ENCODE results near the gene NFATC1.

Gene NFATC1

DNA sequence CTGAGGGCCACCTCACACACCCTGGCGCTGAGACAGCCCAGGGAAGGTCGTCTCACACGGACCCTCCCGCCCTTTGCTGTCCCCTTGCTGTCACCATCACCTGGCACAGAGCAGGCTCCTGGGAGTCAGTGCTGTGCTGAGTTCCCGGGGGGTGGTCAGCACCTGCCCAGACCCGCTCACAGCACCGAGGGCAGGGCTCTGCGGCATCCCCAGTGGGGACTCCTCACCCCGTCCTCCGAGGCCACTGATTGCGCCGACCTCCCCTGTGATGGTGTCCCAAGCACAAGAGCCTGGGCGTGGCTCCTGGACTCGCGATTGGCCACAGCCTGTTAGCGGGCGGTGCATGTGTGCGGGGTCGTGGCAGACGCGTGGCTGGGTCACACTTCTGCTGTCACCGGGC is 65.9 kb downstream of the NFATC1 start:
- H3K4me3 ChIP-seq (ENCODE audit: low read depth, low read length) = no peak overlapping the region
- TF ChIP-seq, protein P1, sequence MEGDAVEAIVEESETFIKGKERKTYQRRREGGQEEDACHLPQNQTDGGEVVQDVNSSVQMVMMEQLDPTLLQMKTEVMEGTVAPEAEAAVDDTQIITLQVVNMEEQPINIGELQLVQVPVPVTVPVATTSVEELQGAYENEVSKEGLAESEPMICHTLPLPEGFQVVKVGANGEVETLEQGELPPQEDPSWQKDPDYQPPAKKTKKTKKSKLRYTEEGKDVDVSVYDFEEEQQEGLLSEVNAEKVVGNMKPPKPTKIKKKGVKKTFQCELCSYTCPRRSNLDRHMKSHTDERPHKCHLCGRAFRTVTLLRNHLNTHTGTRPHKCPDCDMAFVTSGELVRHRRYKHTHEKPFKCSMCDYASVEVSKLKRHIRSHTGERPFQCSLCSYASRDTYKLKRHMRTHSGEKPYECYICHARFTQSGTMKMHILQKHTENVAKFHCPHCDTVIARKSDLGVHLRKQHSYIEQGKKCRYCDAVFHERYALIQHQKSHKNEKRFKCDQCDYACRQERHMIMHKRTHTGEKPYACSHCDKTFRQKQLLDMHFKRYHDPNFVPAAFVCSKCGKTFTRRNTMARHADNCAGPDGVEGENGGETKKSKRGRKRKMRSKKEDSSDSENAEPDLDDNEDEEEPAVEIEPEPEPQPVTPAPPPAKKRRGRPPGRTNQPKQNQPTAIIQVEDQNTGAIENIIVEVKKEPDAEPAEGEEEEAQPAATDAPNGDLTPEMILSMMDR (IDR thresholded peaks at IDR 0.05; ENCODE audit: low read depth, low read length) = no peak

DNA sequence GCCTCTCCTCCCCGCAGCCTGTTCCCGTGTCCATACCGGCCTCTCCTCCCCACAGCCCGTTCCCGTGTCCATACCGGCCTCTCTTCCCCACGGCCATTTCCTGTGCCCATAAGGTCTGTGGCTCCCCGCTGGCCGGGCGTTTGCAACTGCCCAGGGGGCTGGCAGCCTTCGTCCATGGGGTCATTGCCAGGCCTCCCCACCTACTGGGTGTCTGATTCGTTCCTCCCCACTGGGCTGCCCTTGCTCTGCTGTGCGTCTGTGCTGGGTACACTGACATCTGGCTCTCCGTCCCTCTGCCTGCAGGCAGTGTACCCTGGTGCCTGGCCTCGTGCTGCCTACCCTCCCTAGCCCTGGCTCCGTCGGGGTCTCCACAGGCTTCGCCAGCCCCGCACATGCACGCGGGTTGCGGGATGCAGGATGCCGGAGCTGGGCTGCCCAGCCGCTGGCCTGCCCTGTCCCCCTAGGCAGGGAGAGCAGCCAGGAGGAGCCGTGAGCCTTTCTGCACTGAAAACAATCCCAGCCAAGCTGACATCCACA is 67.8 kb downstream of the NFATC1 start:
- TF ChIP-seq, protein P1 (IDR thresholded peaks at IDR 0.05; ENCODE audit: low read depth, low read length) = no peak
- H3K4me3 ChIP-seq (ENCODE audit: low read depth, low read length) = no peak overlapping the region

DNA sequence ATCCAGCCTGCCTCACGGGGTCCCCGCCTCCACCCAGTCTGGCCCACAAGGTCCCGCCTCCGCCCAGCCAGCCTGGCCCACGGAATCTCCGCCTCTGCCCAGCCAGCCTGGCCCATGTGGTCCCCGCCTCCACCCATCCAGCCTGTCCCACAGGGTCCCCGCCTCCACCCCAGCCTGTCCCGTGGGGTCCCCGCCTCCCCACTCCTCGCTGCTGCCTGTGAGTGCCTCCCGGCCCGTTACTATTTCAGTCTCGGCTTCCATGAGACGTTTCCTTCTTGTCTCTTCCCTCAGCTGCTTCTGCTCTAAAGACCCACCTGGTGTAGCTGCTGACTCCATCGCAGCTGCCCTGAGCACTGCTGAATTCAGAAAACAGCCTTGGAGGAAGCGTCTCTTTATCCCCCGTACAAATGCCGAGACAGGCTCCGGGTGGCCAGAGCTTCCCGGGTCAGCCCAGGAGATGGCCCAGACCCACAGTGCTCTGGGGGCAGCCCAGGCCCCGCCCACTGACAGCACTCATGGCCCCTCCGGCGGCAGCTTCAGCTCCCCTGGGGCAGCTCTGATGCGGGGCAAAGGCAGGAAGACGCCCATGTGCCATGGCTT is 69.8 kb downstream of the NFATC1 start:
- H3K4me3 ChIP-seq (ENCODE audit: low read depth, low read length) = no peak overlapping the region
- TF ChIP-seq, protein P1 (IDR thresholded peaks at IDR 0.05; ENCODE audit: low read depth, low read length) = no peak

DNA sequence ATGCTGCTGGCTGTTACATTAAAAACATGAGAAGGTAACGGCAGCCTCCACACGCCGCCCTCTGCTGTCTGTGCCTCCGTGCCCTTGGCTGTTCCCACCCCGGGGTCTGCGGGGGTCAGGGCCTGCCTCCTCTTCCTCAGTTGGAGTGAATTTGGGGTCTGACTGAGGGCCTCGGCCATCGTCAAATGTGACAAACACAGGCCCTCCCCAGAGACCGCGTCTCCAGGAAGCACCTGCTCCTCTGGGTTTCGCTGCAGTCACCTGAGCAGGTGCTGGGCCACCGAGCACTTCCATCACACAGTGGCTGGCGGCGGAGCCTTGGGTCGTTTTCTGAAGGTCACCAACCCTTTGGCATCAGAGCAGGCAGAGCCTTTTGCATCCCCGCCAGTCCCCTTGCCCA is 70.9 kb downstream of the NFATC1 start:
- H3K4me3 ChIP-seq (ENCODE audit: low read depth, low read length) = no peak overlapping the region
- TF ChIP-seq, protein P1 (IDR thresholded peaks at IDR 0.05; ENCODE audit: low read depth, low read length) = no peak

DNA sequence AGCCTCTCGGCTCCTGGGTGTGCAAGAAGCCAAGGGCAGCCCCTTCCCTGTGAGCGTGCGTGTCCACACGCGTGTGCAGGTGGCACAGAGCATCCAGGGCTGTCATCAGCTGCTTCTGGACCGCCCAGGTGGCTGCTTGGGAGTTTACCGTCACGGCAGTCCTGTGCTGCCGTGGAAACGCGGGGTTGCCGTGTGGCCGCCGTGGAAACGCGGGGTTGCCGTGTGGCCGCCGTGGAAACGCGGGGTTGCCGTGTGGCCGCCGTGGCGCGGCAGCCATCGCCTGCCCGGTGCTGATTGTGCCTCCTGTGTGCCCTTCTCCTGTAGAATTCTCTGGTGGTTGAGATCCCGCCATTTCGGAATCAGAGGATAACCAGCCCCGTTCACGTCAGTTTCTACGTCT is 71.4 kb downstream of the NFATC1 start:
- TF ChIP-seq, protein P1 (IDR thresholded peaks at IDR 0.05; ENCODE audit: low read depth, low read length) = no peak
- no peak overlapping the region for H3K4me3 ChIP-seq (ENCODE audit: low read depth, low read length)

DNA sequence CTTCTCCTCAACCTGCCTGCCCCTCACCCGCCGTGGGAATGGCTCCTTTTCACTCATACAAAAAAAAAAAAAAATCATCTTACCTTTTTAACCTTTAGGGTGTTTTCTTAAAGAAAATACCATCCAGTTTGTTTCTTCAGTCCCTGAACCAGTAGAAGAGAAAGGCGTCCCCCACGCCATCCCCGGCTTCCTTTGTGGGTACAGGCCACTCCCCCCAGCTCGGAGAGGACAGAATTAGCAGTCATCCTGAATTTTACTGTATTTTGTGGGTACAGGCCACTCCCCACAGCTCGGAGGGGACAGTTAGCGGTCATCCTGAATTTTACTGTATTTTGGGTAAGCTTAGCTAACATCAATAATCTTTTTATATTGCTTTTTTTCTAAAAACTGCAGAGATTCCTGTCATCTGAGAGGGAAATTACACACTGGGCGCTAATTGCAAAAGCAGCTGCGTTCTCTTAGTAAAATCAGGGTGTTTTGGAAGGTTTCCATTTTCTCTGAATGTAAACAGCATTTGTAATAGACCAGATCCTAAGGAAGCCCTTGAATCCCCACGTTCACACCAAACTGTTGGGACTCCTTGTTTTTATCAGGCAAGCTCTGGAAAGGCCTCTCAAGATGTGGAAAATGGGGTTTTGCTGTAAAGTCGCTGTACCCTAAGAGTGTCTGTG is 72.5 kb downstream of the NFATC1 start:
- TF ChIP-seq, protein P1 (IDR thresholded peaks at IDR 0.05; ENCODE audit: low read depth, low read length) = no peak
- H3K4me3 ChIP-seq (ENCODE audit: low read depth, low read length) = no peak overlapping the region

DNA sequence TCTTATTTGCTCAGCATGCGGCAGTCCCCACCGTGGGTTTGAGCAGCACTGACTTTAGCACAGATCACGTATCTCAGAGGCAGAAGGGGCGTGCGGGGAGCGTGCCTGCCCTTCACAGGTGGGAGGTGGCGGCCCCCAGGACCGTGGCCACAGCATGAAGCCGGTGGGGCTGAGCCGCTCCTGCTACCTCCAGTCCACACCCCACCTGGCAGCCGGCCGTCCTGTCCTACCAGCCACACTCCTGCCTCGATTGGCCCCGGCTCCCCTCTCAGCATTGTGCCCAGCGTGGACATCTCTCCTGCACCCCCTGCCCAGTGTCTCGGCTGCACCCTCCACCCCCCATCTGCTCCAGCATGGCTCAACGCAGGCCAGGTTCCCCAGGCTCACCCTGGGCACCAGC is 73.6 kb downstream of the NFATC1 start:
- TF ChIP-seq, protein P1 (IDR thresholded peaks at IDR 0.05; ENCODE audit: low read depth, low read length) = no peak
- H3K4me3 ChIP-seq (ENCODE audit: low read depth, low read length) = no peak overlapping the region
